Measurements from ENCODE around the gene FAM83B. TPM values are rescaled to one million over a fixed set of nuclear protein-coding genes. Genes with fewer than 3 reads are reported as not detected.

FAM83B gene
- total RNA-seq, 1 donor from 2014 or later, result 12.6 TPM

DNA sequence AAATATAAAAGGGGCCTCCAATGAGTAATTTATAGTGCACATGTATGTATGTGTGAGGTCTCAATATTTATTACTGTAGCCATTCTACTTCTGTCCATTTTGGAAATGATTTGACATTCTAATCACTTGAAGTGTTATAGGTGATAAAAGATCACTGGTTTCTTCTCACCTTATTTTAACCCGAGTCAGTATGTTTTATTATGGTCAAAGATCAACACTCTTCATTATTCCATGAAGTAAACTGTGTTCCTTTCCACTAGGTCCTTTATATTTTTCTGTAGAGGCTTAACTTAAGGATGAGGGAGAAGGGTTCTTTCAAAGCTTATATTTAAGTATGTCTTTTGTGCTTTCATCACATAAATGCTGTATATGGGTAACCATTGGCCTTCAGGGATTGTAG is 47.2 kb downstream of the FAM83B start:
- no peaks in the 10 kb centered on the region for H3K27me3 Mint-ChIP-seq (ENCODE audit: low read depth)
- no peak overlapping the region for H3K4me3 Mint-ChIP-seq
- DNase-seq (ENCODE audit: low spot score in 2 of 2, unreplicated experiment in 2 of 2), result no peak
- TF ChIP-seq, protein P1, sequence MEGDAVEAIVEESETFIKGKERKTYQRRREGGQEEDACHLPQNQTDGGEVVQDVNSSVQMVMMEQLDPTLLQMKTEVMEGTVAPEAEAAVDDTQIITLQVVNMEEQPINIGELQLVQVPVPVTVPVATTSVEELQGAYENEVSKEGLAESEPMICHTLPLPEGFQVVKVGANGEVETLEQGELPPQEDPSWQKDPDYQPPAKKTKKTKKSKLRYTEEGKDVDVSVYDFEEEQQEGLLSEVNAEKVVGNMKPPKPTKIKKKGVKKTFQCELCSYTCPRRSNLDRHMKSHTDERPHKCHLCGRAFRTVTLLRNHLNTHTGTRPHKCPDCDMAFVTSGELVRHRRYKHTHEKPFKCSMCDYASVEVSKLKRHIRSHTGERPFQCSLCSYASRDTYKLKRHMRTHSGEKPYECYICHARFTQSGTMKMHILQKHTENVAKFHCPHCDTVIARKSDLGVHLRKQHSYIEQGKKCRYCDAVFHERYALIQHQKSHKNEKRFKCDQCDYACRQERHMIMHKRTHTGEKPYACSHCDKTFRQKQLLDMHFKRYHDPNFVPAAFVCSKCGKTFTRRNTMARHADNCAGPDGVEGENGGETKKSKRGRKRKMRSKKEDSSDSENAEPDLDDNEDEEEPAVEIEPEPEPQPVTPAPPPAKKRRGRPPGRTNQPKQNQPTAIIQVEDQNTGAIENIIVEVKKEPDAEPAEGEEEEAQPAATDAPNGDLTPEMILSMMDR (IDR thresholded peaks at IDR 0.05; ENCODE audit: unreplicated experiment), result no peak
- H3K9me3 Mint-ChIP-seq, result peaks cover 6% of the 10 kb centered on the region
- no peak overlapping the region for H3K27ac Mint-ChIP-seq
- H3K4me1 Mint-ChIP-seq, result peaks cover 25% of the 10 kb centered on the region
- H3K36me3 Mint-ChIP-seq, result no peaks in the 10 kb centered on the region

DNA sequence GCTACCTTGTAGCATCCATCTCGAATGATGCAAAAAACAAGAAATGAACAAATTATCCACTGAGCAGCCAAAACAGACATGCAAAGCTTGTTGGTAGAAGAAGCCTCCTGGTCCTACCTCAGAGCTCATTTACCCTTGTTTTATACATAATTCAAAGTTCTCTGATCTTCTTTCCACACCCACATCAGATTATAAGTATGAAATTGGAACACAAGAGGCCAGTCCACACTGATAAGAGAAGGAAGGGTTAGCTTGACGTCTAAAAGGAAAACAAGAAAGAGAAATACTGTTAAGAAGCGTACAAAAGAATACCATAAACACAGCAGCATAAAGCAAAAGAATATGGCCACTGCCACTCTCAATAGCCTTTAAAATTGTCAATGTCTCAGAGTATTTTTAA is 49.7 kb downstream of the FAM83B start:
- no peak for DNase-seq (ENCODE audit: low spot score in 2 of 2, unreplicated experiment in 2 of 2)
- Mint-ChIP-seq H3K27me3 (ENCODE audit: low read depth) (no peaks in the 10 kb centered on the region), H3K36me3 (no peaks in the 10 kb centered on the region), H3K9me3 (no peaks in the 10 kb centered on the region), H3K4me1 (peaks cover 26% of the 10 kb centered on the region), H3K27ac (no peak overlapping the region), H3K4me3 (no peak overlapping the region)
- TF ChIP-seq, protein P1 (IDR thresholded peaks at IDR 0.05; ENCODE audit: unreplicated experiment), result no peak

DNA sequence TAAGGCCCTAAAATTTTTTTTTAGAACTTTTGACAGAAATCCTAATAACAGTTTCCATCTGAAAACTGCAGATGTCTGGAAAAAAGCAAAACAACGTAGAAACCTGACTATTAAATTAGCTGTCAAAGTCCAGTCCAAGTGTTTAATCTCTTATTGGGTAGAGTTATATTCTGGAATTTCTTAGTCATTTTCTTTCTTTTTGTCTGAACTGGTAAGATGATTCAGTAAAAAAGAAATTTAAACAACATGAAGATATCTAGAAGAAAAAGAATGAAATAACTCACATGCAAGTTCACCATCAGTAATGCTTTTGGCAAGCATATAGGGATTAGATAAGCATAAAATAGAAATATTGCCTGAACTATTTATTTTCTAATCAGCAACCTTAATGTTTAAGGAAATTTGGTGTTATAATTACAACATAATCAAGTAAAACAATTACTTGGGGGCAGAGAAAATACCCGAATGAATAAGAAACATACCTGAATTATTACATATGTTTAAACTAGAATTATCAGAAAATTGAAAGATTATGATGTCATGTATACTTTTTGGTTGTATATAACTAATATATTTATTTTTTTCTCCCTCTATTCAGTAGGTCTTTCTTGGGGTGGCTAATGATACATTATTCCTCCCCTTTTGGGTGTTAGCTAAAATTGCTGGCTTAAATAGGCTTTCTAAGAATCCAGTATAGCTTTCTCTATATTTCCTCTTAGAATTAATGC is 51.1 kb downstream of the FAM83B start:
- no peaks in the 10 kb centered on the region for H3K36me3 Mint-ChIP-seq
- H3K27ac Mint-ChIP-seq, result peak overlapping the region; percentile 21
- H3K27me3 Mint-ChIP-seq (ENCODE audit: low read depth), result no peaks in the 10 kb centered on the region
- no peak for DNase-seq (ENCODE audit: low spot score in 2 of 2, unreplicated experiment in 2 of 2)
- H3K9me3 Mint-ChIP-seq, result peaks cover 5% of the 10 kb centered on the region
- H3K4me3 Mint-ChIP-seq, result no peak overlapping the region
- TF ChIP-seq, protein P1 (IDR thresholded peaks at IDR 0.05; ENCODE audit: unreplicated experiment), result no peak
- H3K4me1 Mint-ChIP-seq, result peaks cover 22% of the 10 kb centered on the region

DNA sequence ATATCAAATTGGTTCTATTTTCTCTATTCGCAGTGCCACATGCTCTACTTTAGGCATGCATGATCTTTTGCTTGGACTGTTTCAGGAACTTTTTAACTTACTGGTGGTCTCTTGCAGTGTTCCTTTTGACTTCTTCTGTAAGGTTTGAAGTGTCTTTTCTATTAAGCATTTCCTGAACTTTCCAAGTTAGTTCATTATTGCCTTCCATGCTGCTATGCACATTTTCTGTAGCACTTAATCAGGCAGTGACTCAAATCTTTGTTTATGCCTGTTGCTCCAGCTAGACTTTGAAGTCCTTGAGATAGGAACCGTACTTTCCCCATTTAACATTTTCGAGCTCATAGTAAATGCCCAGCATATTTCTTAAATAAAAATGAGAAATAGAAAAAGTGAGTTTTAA is 52.2 kb downstream of the FAM83B start:
- Mint-ChIP-seq H3K36me3 (no peaks in the 10 kb centered on the region), H3K9me3 (peaks cover 5% of the 10 kb centered on the region), H3K4me3 (no peak overlapping the region), H3K27ac (no peak overlapping the region), H3K27me3 (ENCODE audit: low read depth) (no peaks in the 10 kb centered on the region), H3K4me1 (peaks cover 22% of the 10 kb centered on the region)
- no peak for DNase-seq (ENCODE audit: low spot score in 2 of 2, unreplicated experiment in 2 of 2)
- TF ChIP-seq, protein P1 (IDR thresholded peaks at IDR 0.05; ENCODE audit: unreplicated experiment), result no peak

DNA sequence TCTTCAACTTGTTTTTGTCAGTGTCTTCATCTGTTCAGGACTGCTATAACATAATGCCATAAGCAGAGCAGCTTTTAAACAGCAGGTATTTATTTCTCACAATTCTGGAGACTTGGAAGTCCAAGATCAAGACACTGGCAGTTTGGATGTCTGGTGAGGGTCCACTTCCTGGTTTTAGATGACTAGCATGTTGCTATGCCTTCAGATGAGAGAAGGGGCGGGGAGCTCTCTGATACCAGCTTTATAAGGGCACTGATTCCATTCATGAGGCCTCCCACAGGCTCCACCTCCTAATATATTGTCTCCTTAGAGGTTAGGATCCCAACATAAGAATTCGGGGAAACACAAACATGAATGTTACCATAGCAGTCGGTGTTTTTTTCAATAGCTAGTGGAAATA is 52.9 kb downstream of the FAM83B start:
- Mint-ChIP-seq H3K27me3 (ENCODE audit: low read depth) (no peaks in the 10 kb centered on the region), H3K4me3 (no peak overlapping the region), H3K9me3 (peaks cover 5% of the 10 kb centered on the region), H3K36me3 (no peaks in the 10 kb centered on the region), H3K27ac (no peak overlapping the region), H3K4me1 (peaks cover 22% of the 10 kb centered on the region)
- DNase-seq (ENCODE audit: low spot score in 2 of 2, unreplicated experiment in 2 of 2), result no peak
- TF ChIP-seq, protein P1 (IDR thresholded peaks at IDR 0.05; ENCODE audit: unreplicated experiment), result no peak

Data from mesothelial cell of epicardium (in vitro differentiated cells).